ENCODE measurements around the gene FOSL1.

DNA sequence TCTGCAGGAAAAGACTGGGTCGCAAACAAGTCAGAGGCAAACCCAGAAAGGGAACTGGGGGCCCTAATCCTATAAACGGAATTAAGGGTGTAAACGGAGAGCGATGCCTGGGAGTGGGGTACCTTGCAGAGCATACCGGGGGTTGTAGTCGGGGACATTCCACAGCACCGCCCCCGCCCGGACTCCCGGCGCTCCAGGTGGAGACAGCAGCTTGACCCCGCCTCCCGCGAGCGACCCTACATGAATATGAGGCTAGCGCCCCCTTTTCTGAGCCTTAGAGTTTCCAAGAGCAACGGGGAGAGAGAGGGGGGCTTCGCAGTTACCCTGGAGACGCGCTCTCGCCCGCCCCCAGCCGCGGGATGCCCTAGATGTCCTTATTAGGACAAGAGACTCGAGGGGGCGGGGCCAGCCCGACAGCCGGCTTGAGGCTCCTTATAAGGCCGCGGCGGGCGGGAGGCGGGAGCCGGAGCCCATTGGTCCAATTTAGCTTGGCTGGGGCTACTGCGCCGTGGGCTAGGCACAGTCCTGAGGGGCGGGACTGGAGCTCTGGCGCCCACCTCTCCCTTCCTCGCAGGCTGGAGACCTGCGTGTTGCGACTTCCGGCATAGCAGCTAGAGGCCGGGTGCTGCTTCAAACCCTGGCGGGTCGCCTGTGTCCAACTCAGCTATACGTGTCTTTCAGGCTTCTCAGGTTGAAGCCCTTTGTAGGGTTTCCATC lies 40.9 kb downstream of the FOSL1 start:
- no peak for TF ChIP-seq EZH2 (IDR thresholded peaks at IDR 0.05; ENCODE audit: low read depth, unreplicated experiment)
- TF ChIP-seq, protein P1, sequence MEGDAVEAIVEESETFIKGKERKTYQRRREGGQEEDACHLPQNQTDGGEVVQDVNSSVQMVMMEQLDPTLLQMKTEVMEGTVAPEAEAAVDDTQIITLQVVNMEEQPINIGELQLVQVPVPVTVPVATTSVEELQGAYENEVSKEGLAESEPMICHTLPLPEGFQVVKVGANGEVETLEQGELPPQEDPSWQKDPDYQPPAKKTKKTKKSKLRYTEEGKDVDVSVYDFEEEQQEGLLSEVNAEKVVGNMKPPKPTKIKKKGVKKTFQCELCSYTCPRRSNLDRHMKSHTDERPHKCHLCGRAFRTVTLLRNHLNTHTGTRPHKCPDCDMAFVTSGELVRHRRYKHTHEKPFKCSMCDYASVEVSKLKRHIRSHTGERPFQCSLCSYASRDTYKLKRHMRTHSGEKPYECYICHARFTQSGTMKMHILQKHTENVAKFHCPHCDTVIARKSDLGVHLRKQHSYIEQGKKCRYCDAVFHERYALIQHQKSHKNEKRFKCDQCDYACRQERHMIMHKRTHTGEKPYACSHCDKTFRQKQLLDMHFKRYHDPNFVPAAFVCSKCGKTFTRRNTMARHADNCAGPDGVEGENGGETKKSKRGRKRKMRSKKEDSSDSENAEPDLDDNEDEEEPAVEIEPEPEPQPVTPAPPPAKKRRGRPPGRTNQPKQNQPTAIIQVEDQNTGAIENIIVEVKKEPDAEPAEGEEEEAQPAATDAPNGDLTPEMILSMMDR (conservative IDR thresholded peaks at IDR 0.05; ENCODE audit: low read depth in 2 of 2): peak in 1 of 2 experiments; percentile 55; a peak in 2 of 4 replicates
- peak; percentile 87 for TF ChIP-seq POLR2AphosphoS5 (IDR thresholded peaks at IDR 0.05; ENCODE audit: low read depth)
- no peak for TF ChIP-seq EZH2phosphoT487 (IDR thresholded peaks at IDR 0.05; ENCODE audit: unreplicated experiment)
- TF ChIP-seq, protein P2, sequence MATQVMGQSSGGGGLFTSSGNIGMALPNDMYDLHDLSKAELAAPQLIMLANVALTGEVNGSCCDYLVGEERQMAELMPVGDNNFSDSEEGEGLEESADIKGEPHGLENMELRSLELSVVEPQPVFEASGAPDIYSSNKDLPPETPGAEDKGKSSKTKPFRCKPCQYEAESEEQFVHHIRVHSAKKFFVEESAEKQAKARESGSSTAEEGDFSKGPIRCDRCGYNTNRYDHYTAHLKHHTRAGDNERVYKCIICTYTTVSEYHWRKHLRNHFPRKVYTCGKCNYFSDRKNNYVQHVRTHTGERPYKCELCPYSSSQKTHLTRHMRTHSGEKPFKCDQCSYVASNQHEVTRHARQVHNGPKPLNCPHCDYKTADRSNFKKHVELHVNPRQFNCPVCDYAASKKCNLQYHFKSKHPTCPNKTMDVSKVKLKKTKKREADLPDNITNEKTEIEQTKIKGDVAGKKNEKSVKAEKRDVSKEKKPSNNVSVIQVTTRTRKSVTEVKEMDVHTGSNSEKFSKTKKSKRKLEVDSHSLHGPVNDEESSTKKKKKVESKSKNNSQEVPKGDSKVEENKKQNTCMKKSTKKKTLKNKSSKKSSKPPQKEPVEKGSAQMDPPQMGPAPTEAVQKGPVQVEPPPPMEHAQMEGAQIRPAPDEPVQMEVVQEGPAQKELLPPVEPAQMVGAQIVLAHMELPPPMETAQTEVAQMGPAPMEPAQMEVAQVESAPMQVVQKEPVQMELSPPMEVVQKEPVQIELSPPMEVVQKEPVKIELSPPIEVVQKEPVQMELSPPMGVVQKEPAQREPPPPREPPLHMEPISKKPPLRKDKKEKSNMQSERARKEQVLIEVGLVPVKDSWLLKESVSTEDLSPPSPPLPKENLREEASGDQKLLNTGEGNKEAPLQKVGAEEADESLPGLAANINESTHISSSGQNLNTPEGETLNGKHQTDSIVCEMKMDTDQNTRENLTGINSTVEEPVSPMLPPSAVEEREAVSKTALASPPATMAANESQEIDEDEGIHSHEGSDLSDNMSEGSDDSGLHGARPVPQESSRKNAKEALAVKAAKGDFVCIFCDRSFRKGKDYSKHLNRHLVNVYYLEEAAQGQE (IDR thresholded peaks at IDR 0.05; ENCODE audit: unreplicated experiment): no peak
- TF ChIP-seq, protein P3, sequence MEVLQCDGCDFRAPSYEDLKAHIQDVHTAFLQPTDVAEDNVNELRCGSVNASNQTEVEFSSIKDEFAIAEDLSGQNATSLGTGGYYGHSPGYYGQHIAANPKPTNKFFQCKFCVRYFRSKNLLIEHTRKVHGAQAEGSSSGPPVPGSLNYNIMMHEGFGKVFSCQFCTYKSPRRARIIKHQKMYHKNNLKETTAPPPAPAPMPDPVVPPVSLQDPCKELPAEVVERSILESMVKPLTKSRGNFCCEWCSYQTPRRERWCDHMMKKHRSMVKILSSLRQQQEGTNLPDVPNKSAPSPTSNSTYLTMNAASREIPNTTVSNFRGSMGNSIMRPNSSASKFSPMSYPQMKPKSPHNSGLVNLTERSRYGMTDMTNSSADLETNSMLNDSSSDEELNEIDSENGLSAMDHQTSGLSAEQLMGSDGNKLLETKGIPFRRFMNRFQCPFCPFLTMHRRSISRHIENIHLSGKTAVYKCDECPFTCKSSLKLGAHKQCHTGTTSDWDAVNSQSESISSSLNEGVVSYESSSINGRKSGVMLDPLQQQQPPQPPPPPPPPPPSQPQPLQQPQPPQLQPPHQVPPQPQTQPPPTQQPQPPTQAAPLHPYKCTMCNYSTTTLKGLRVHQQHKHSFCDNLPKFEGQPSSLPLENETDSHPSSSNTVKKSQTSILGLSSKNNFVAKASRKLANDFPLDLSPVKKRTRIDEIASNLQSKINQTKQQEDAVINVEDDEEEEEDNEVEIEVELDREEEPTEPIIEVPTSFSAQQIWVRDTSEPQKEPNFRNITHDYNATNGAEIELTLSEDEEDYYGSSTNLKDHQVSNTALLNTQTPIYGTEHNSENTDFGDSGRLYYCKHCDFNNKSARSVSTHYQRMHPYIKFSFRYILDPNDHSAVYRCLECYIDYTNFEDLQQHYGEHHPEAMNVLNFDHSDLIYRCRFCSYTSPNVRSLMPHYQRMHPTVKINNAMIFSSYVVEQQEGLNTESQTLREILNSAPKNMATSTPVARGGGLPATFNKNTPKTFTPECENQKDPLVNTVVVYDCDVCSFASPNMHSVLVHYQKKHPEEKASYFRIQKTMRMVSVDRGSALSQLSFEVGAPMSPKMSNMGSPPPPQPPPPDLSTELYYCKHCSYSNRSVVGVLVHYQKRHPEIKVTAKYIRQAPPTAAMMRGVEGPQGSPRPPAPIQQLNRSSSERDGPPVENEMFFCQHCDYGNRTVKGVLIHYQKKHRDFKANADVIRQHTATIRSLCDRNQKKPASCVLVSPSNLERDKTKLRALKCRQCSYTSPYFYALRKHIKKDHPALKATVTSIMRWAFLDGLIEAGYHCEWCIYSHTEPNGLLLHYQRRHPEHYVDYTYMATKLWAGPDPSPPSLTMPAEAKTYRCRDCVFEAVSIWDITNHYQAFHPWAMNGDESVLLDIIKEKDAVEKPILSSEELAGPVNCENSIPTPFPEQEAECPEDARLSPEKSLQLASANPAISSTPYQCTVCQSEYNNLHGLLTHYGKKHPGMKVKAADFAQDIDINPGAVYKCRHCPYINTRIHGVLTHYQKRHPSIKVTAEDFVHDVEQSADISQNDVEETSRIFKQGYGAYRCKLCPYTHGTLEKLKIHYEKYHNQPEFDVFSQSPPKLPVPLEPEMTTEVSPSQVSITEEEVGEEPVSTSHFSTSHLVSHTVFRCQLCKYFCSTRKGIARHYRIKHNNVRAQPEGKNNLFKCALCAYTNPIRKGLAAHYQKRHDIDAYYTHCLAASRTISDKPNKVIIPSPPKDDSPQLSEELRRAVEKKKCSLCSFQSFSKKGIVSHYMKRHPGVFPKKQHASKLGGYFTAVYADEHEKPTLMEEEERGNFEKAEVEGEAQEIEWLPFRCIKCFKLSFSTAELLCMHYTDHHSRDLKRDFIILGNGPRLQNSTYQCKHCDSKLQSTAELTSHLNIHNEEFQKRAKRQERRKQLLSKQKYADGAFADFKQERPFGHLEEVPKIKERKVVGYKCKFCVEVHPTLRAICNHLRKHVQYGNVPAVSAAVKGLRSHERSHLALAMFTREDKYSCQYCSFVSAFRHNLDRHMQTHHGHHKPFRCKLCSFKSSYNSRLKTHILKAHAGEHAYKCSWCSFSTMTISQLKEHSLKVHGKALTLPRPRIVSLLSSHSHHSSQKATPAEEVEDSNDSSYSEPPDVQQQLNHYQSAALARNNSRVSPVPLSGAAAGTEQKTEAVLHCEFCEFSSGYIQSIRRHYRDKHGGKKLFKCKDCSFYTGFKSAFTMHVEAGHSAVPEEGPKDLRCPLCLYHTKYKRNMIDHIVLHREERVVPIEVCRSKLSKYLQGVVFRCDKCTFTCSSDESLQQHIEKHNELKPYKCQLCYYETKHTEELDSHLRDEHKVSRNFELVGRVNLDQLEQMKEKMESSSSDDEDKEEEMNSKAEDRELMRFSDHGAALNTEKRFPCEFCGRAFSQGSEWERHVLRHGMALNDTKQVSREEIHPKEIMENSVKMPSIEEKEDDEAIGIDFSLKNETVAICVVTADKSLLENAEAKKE (CRISPR knock-in tag; IDR thresholded peaks at IDR 0.05): no peak
- no peak for TF ChIP-seq CREB1 (CRISPR knock-in tag; IDR thresholded peaks at IDR 0.05; ENCODE audit: low read depth)
- TF ChIP-seq, protein P4, sequence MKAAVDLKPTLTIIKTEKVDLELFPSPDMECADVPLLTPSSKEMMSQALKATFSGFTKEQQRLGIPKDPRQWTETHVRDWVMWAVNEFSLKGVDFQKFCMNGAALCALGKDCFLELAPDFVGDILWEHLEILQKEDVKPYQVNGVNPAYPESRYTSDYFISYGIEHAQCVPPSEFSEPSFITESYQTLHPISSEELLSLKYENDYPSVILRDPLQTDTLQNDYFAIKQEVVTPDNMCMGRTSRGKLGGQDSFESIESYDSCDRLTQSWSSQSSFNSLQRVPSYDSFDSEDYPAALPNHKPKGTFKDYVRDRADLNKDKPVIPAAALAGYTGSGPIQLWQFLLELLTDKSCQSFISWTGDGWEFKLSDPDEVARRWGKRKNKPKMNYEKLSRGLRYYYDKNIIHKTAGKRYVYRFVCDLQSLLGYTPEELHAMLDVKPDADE (IDR thresholded peaks at IDR 0.05): peak; percentile 35; the same call in 1 of the 2 replicates
- TF ChIP-seq STAT1 (IDR thresholded peaks at IDR 0.05; ENCODE audit: unreplicated experiment): no peak
- TF ChIP-seq JUNB (IDR thresholded peaks at IDR 0.05; ENCODE audit: unreplicated experiment): no peak
- no peak for TF ChIP-seq ZNF331 (CRISPR knock-in tag; IDR thresholded peaks at IDR 0.05; ENCODE audit: low read depth)
- TF ChIP-seq NANOG (IDR thresholded peaks at IDR 0.05; ENCODE audit: borderline replicate concordance): no peak
- TF ChIP-seq ZNF114 (CRISPR knock-in tag; IDR thresholded peaks at IDR 0.05): no peak

Data from GM23338 (cell line).